Measurements from ENCODE around the gene SLC22A23.

DNA sequence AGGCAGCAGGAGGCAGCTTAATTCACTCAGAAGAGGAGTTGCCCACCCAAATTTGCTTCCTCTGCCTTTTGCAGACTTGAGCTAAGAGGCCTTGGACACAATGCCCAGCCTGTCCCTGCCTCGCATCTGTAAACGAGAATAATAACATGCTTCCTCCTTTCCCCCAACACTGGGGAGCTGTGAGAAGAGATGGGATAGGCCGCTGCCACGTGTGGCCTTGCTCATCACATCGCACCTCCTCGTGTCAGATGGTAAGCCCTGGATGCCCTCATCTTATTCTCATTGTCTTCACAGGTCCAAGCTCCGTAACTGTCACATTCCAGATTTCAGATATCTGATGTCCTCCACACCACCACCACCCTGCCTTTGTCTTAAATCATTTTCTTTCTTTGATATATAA lies 216.3 kb downstream of the SLC22A23 start:
- TF ChIP-seq GATA2 (IDR thresholded peaks at IDR 0.05; ENCODE audit: low read depth, low read length) (no peak), GATA3 (IDR thresholded peaks at IDR 0.05; ENCODE audit: low read depth, low read length) (no peak)
